GF-D8 (cell line): ENCODE results near the gene MINAR1.

ENCODE experiments used
- DNase-seq: peaks from one replicate; lab custom pipeline; 2025; lab: John Stamatoyannopoulos, UW

The MINAR1 gene

GRCh38 chr15:79430901-79431635 lies 1.1 kb upstream of the MINAR1 start:
- DNase-seq: no peak

GRCh38 chr15:79432345-79433275 lies 474 bp downstream of the MINAR1 start:
- no peak for DNase-seq

- no peak for DNase-seq
Measured at GRCh38 chr15:79433276-79433990, 1.3 kb downstream of the MINAR1 start.

GRCh38 chr15:79434361-79434760 lies 2.2 kb downstream of the MINAR1 start:
- no peak for DNase-seq

- no peak for DNase-seq
Measured at GRCh38 chr15:79436037-79436780, 4.1 kb downstream of the MINAR1 start.

GRCh38 chr15:79437275-79438000 lies 5.3 kb downstream of the MINAR1 start:
- no peak for DNase-seq

GRCh38 chr15:79439236-79439635 lies 7.1 kb downstream of the MINAR1 start:
- DNase-seq: no peak

GRCh38 chr15:79440355-79440908 lies 8.3 kb downstream of the MINAR1 start:
- DNase-seq: no peak

GRCh38 chr15:79442911-79443310 lies 10.8 kb downstream of the MINAR1 start:
- DNase-seq: no peak

GRCh38 chr15:79447060-79447459 lies 14.9 kb downstream of the MINAR1 start:
- DNase-seq: no peak

- no peak for DNase-seq
Measured at GRCh38 chr15:79450648-79451047, 18.5 kb downstream of the MINAR1 start.

- no peak for DNase-seq
Measured at GRCh38 chr15:79451361-79451999, 19.3 kb downstream of the MINAR1 start.

GRCh38 chr15:79452244-79453051 lies 20.3 kb downstream of the MINAR1 start:
- DNase-seq: no peak

- DNase-seq: no peak
Measured at GRCh38 chr15:79453446-79453845, 21.3 kb downstream of the MINAR1 start.

GRCh38 chr15:79454063-79454462 lies 21.9 kb downstream of the MINAR1 start:
- DNase-seq: no peak

- DNase-seq: no peak
Measured at GRCh38 chr15:79455361-79455760, 23.2 kb downstream of the MINAR1 start.

GRCh38 chr15:79455943-79456342 lies 23.8 kb downstream of the MINAR1 start:
- DNase-seq: no peak

- no peak for DNase-seq
Measured at GRCh38 chr15:79458491-79458890, 26.4 kb downstream of the MINAR1 start.

- DNase-seq: no peak
Measured at GRCh38 chr15:79459666-79460065, 27.5 kb downstream of the MINAR1 start.
